Measurements from ENCODE around the gene SPEG.

The SPEG gene

GRCh38 chr2:219497495-219498279, 63.0 kb downstream of the SPEG start:
- no peak for TF ChIP-seq CTCF (IDR thresholded peaks at IDR 0.05; ENCODE audit: control insufficient read depth, insufficient read depth, low read depth, low read length, missing control alignments)
- peak; percentile 37 for DNase-seq (ENCODE audit: low read depth)
- H3K4me3 ChIP-seq (ENCODE audit: control insufficient read depth, low read depth, low read length): peak overlapping the region; percentile 81

DNA sequence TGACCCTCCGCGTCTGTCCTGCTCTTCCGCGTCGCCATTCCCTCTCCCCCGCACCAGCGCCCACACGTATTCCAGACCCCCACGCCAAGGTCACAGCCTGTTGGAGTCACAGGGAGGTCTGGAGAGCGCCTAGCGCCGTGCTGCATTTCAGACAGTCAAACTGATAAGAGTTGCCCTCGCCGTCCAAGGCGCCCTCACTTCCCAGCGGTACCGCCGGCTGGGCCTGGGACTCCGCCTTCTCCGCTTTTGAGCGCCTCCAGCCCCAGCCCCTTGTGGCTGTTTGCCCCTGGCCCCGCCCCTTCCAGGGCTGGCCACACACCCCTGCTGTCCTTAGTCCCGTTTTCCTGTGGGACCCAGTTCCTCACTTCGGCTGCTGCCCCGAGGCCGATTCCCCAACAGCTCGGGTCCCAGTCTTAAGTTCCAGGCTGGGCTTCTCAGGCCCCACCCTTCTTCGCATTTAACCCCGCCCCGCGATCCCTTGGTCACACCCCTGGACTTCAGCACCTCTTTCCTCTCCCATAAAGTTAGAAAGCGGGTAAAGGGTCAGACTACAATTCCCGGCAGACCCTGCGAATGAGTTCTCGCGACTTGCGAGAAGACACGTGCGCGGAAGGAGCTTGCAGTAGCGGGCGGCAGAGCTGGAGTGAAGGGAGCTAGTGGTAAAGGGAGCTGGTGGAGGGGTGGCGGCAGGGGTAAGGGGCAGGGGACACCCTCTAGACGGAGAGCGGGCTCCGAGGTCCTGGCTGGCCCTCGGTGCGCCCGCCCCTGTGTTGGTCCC, 63.8 kb downstream of the SPEG start, which contains the start of gene GMPPA:
Gene GMPPA, plus strand, starts transcription at position 612 of the 778 bp plus-strand sequence. CDS start 1,085 bp downstream, outside the sequence.
- H3K4me3 ChIP-seq (ENCODE audit: control insufficient read depth, low read depth, low read length): peak within 1 kb of the TSS; percentile 81
- TF ChIP-seq CTCF (IDR thresholded peaks at IDR 0.05; ENCODE audit: control insufficient read depth, insufficient read depth, low read depth, low read length, missing control alignments): no peak
- DNase-seq (ENCODE audit: low read depth): peak; percentile 97

GRCh38 chr2:219499058-219499307, 64.3 kb downstream of the SPEG start:
- H3K4me3 ChIP-seq (ENCODE audit: control insufficient read depth, low read depth, low read length): peak overlapping the region; percentile 81
- DNase-seq (ENCODE audit: low read depth): no peak
- no peak for TF ChIP-seq CTCF (IDR thresholded peaks at IDR 0.05; ENCODE audit: control insufficient read depth, insufficient read depth, low read depth, low read length, missing control alignments)

DNA sequence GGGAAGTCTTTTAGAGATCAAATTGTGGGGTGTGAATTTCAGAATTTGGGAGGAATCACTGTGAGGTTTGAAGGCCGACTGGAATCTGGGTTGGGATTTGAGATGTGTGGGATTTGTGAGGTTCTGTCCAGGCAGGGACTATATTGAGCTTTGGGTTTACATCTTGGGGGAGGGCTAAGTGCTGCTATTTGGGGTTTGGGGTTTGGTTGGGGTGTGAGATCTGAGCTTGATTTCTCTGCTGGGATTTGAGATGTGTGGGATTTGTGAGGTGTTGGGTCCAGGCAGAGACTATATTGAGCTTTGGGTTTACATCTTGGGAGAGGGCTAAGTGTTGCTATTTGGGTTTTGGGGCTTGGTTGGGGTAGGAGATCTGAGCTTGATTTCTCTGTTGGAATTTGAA, 64.9 kb downstream of the SPEG start:
- H3K4me3 ChIP-seq (ENCODE audit: control insufficient read depth, low read depth, low read length): peak overlapping the region; percentile 81
- DNase-seq (ENCODE audit: low read depth): no peak

DNA sequence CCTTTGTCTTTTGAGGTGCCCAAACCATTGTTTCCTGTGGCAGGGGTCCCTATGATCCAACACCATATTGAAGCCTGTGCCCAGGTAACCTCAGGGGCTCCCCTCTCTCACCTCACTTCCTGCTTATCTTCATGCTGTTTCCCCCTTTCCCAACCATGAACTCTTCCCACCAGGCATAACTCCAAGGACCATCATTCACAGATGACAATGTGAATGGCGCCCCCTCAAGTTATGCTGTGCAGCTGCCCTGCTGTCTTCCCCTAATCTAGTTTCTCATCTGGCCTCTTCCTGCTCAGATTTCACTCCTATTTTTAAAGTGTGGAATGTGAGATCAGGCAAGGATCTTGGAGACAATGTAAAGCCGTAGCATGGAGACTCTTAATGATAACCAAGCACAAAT, 65.5 kb downstream of the SPEG start:
- peak overlapping the region; percentile 81 for H3K4me3 ChIP-seq (ENCODE audit: control insufficient read depth, low read depth, low read length)
- peak; percentile 55 for TF ChIP-seq CTCF (IDR thresholded peaks at IDR 0.05; ENCODE audit: control insufficient read depth, insufficient read depth, low read depth, low read length, missing control alignments)
- DNase-seq (ENCODE audit: low read depth): no peak

More for the DNA sequence above, 64.9 kb downstream of the SPEG start:
- no peak for TF ChIP-seq CTCF (IDR thresholded peaks at IDR 0.05; ENCODE audit: control insufficient read depth, insufficient read depth, low read depth, low read length, missing control alignments)

GRCh38 chr2:219501849-219502248, 67.2 kb downstream of the SPEG start:
- H3K4me3 ChIP-seq (ENCODE audit: control insufficient read depth, low read depth, low read length): no peak overlapping the region
- TF ChIP-seq CTCF (IDR thresholded peaks at IDR 0.05; ENCODE audit: control insufficient read depth, insufficient read depth, low read depth, low read length, missing control alignments): no peak
- DNase-seq (ENCODE audit: low read depth): no peak

Data from AG09309 (cell line).